SK-N-SH (cell line): ENCODE measurements around the gene PLEKHM2. TPM values are rescaled to one million over a fixed set of nuclear protein-coding genes. Genes with fewer than 3 reads are reported as not detected.

Source experiments
- CTCF ChIA-PET: fragments of 300-600, 350-600 bp; formaldehyde crosslinking; extraction: SDS; loops from one replicate; lab custom pipeline; 2021; lab: Yijun Ruan, JAX
- POLR2A ChIA-PET: fragments of 350-600 bp; sonication (Branson Sonifier 250); formaldehyde crosslinking; extraction: SDS; loops from one replicate; lab custom pipeline; 2020; ENCODE audit warnings: antibody characterized with exemption, inconsistent platforms; lab: Yijun Ruan, JAX
- DNase-seq: peaks from one replicate; pipeline ENCODE4 v3.0.0; 2012
- H2AFZ ChIP-seq: fragments of 200-600 bp; sonication (generic); 2 replicates; pipeline ENCODE4 v1.8.1; 2016; ENCODE audit warnings: antibody characterized with exemption, mild to moderate bottlenecking, low read depth
- H3F3A ChIP-seq: fragments of 200-600 bp; sonication (generic); replicated peaks from 2 replicates; pipeline ENCODE3; 2016; ENCODE audit warnings: antibody characterized with exemption, mild to moderate bottlenecking; ENCODE audit not compliant: insufficient read depth
- H3K27ac ChIP-seq, 2 experiments: fragments of 200-500 bp in 1 of 2; fragments of 200-600 bp in 1 of 2; sonication (Bioruptor generic) in 1 of 2; sonication (generic), shearing (Covaris generic) in 1 of 2; 2 replicates each; pipeline versions ENCODE4 v1.5.1 to v1.6.1; 2014 to 2016; ENCODE audit warnings: low read depth in 2 of 2, inconsistent platforms in 1 of 2, low read length in 1 of 2, mild to moderate bottlenecking in 1 of 2, mixed read lengths in 1 of 2
- H3K27me3 ChIP-seq: fragments of 200-600 bp; sonication (generic), shearing (Covaris generic); 2 replicates; pipeline ENCODE4 v1.6.1; 2016; ENCODE audit warnings: mixed run types; ENCODE audit not compliant: insufficient read depth
- H3K36me3 ChIP-seq, 2 experiments: fragments of 200-500 bp in 1 of 2; fragments of 200-600 bp in 1 of 2; sonication (Bioruptor generic) in 1 of 2; sonication (generic) in 1 of 2; replicated peaks in 1 of 2; 2 replicates each; pipeline versions ENCODE3 to v1.5.1; 2014 to 2016; ENCODE audit warnings: low read length in 1 of 2, mild to moderate bottlenecking in 1 of 2; ENCODE audit not compliant: insufficient read depth in 2 of 2, control insufficient read depth in 1 of 2
- H3K4me1 ChIP-seq, 2 experiments: fragments of 200-500 bp in 1 of 2; fragments of 200-600 bp in 1 of 2; sonication (Bioruptor generic) in 1 of 2; sonication (generic), shearing (Covaris generic) in 1 of 2; 2 replicates each; pipeline versions ENCODE4 v1.5.1 to v1.6.1; 2014 to 2016; ENCODE audit warnings: low read depth in 1 of 2, low read length in 1 of 2, mixed run types in 1 of 2; ENCODE audit not compliant: insufficient read depth in 2 of 2, control insufficient read depth in 1 of 2
- H3K4me2 ChIP-seq: fragments of 200-600 bp; sonication (generic), shearing (Covaris generic); 2 replicates; pipeline ENCODE4 v1.6.1; 2017; ENCODE audit warnings: mixed run types
- H3K4me3 ChIP-seq, 2 experiments: fragments of 200-500 bp in 1 of 2; fragments of 200-600 bp in 1 of 2; sonication (Bioruptor generic) in 1 of 2; sonication (generic), shearing (Covaris generic) in 1 of 2; 2 replicates each; pipeline versions ENCODE4 v1.5.1 to v1.8.1; 2014 to 2016; ENCODE audit warnings: low read depth in 2 of 2, inconsistent platforms in 1 of 2, low read length in 1 of 2, mild to moderate bottlenecking in 1 of 2, mixed read lengths in 1 of 2, moderate library complexity in 1 of 2
- H3K79me2 ChIP-seq: fragments of 200-600 bp; sonication (generic); 2 replicates; pipeline ENCODE4 v1.8.1; 2017; ENCODE audit warnings: mild to moderate bottlenecking; ENCODE audit not compliant: insufficient read depth
- H3K9ac ChIP-seq: fragments of 200-600 bp; sonication (generic); 2 replicates; pipeline ENCODE4 v1.6.1; 2017; ENCODE audit warnings: mixed run types
- H3K9me2 ChIP-seq: fragments of 200-600 bp; sonication (generic); 2 replicates; pipeline ENCODE4 v1.6.1; 2017; ENCODE audit warnings: mixed run types
- H3K9me3 ChIP-seq: fragments of 200-600 bp; sonication (generic); 2 replicates; pipeline ENCODE4 v1.6.1; 2017; ENCODE audit warnings: mixed run types, mild to moderate bottlenecking, moderate library complexity
- H4K20me1 ChIP-seq: fragments of 200-600 bp; sonication (generic); 2 replicates; pipeline ENCODE4 v1.6.1; 2017; ENCODE audit warnings: mild to moderate bottlenecking, mixed run types; ENCODE audit not compliant: insufficient read depth
- CHD2 ChIP-seq: fragments of 150-350 bp; IDR thresholded peaks from 2 replicates; pipeline ENCODE4 v1.6.1; 2018; ENCODE audit warnings: low read length; ENCODE audit not compliant: partially characterized antibody
- ELF1 ChIP-seq: IDR thresholded peaks from 2 replicates; pipeline ENCODE4 v1.4.0; 2012
- EP300 ChIP-seq, 2 experiments: IDR thresholded peaks; 2 replicates each; pipeline versions ENCODE4 v1.4.0 to v1.6.1; 2012; ENCODE audit warnings: borderline replicate concordance in 1 of 2, low read depth in 1 of 2, low read length in 1 of 2
- EZH2phosphoT487 ChIP-seq: fragments of 200-600 bp; sonication (generic); IDR thresholded peaks from 2 replicates; pipeline ENCODE4 v1.6.1; 2017; ENCODE audit warnings: low read depth, mixed run types, mild to moderate bottlenecking, antibody characterized with exemption, moderate library complexity, borderline replicate concordance
- FOXJ3 ChIP-seq: sonication (generic); formaldehyde crosslinking; IDR thresholded peaks from 2 replicates; pipeline ENCODE4 v1.5.1; 2020; ENCODE audit warnings: mild to moderate bottlenecking, missing genetic modification reagents
- GABPA ChIP-seq: IDR thresholded peaks from 2 replicates; pipeline ENCODE4 v1.4.0; 2012; ENCODE audit warnings: low read depth, mild to moderate bottlenecking
- JUND ChIP-seq: IDR thresholded peaks from 2 replicates; pipeline ENCODE4 v1.4.0; 2012
- MXI1 ChIP-seq: IDR thresholded peaks from 2 replicates; pipeline ENCODE4 v1.6.1; 2012; ENCODE audit warnings: mild to moderate bottlenecking, low read depth, low read length, improper control_type of control experiment
- NFIC ChIP-seq: IDR thresholded peaks from 2 replicates; pipeline ENCODE4 v1.4.0; 2012; ENCODE audit warnings: borderline replicate concordance
- POLR2AphosphoS5 ChIP-seq: IDR thresholded peaks from 2 replicates; pipeline ENCODE4 v1.6.1; 2012; ENCODE audit warnings: low read depth, low read length
- RCOR1 ChIP-seq: fragments of 150-350 bp; IDR thresholded peaks from 2 replicates; pipeline ENCODE4 v1.6.1; 2017; ENCODE audit warnings: antibody characterized with exemption, low read length
- RXRA ChIP-seq: IDR thresholded peaks from 2 replicates; pipeline ENCODE4 v1.4.0; 2012; ENCODE audit warnings: low read depth, mild to moderate bottlenecking, borderline replicate concordance
- SIN3A ChIP-seq: IDR thresholded peaks from 2 replicates; pipeline ENCODE4 v1.6.1; 2012; ENCODE audit warnings: low read depth, mild to moderate bottlenecking, low read length, moderate library complexity, borderline replicate concordance
- SMC3 ChIP-seq: IDR thresholded peaks from 2 replicates; pipeline ENCODE4 v1.6.1; 2012; ENCODE audit warnings: low read depth, low read length, improper control_type of control experiment
- TAF1 ChIP-seq: IDR thresholded peaks from 2 replicates; pipeline ENCODE4 v1.6.1; 2012; ENCODE audit warnings: low read depth, mild to moderate bottlenecking, low read length, moderate library complexity, borderline replicate concordance
- USF1 ChIP-seq: IDR thresholded peaks from 2 replicates; pipeline ENCODE4 v1.4.0; 2012; ENCODE audit warnings: low read depth, borderline replicate concordance
- USF2 ChIP-seq: fragments of 150-350 bp; IDR thresholded peaks from 2 replicates; pipeline ENCODE4 v1.6.1; 2017; ENCODE audit warnings: antibody characterized with exemption, low read length, low read depth, borderline replicate concordance
- WGBS: methylation state at CpG from one replicate; pipeline ENCODE4 v1.1.6; 2017; ENCODE audit warnings: low lambda C conversion rate; 5-methylcytosine and 5-hydroxymethylcytosine counted together
- polyA plus RNA-seq, 3 experiments: library from polyadenylated mRNA; depleted of rRNA; stranded (reverse); fragments of >200 nt; gene quantifications; 2 replicates each; pipeline ENCODE4 v1.2.3, GENCODE V29; 2012
- TF ChIP-seq, protein P1 (sequence below): IDR thresholded peaks from 2 replicates; pipeline ENCODE4 v1.4.0; 2012; ENCODE audit warnings: low read depth

Gene PLEKHM2
- polyA plus RNA-seq, 1 of the 3 experiments (the other 2 are of a cell fraction), result 38.9 TPM

DNA sequence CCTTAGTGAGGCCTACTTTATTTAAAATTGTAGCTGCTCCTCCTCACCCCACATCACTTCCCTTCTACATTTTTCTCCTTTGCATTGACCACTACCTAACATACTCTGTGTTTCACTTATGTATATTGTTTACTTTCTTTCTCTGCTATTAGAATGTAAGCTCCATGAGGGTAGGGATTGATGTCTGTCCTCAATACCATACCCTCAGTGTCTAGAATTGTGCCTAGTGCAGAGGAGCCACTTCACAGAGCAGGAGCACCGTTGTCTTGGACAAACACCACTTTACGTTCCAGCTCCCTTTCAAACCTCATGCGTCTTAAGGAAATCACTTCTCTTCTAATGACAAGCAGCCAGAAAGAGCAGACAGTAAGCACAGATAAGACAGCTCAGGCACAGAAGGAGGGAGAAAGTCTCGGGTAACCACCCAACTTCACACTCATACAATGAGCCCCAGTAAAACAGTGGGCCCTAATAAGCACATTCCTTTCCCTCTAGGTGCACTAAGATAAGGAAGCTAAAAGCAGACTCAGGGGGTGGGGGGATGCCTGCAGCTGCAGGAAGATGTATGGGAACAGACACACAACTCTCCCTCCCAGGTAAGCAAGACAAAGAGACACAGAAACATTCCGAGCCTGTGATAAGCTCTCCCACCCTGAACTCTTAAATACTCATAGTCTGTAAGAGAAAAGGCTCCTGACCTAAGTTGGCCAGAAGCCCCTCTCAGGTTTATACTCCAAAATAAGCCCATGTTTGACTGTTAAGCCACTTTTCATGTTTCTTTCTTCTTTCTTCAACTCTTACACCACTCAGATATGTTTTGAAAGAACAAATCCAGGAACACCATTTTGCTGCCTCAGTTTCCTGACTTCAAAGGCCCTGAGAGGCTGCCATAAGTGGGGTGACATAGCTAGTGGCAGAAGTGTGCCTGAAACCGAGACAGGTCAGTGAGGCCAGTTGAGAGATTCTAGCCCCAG, 7.1 kb upstream of the PLEKHM2 start:
- Histone ChIP-seq H3K4me3 (no peak overlapping the region), H3K27ac (no peak overlapping the region), H2AFZ (no peak overlapping the region), H3K9ac (no peak overlapping the region), H4K20me1 (no peaks in the 10 kb centered on the region), H3K36me3 (no peaks in the 10 kb centered on the region), H3F3A (peaks cover 10% of the 10 kb centered on the region), H3K27me3 (no peaks in the 10 kb centered on the region), H3K9me2 (no peaks in the 10 kb centered on the region), H3K4me2 (no peak overlapping the region), H3K9me3 (no peaks in the 10 kb centered on the region), H3K79me2 (no peaks in the 10 kb centered on the region), H3K4me1 (0 out of 4 replicates have a peak, but pooled peaks cover 0 to 8% of the 10 kb centered on the region in 2 experiments)
- DNase-seq, result no peak
- 85% methylated on average over 6 of the region's 6 CpGs for WGBS
- ChIA-PET CTCF (interaction anchor here (1.2 kb wide), 1 partner anchor 12 kb away, joined by 3 read pairs; no protein-coding TSS in a partner anchor), POLR2A (no interaction called here)
- TF ChIP-seq EZH2phosphoT487, result no peak
- no peak for TF ChIP-seq NFIC
- TF ChIP-seq CHD2, result no peak
- TF ChIP-seq SMC3, result no peak
- TF ChIP-seq USF1, result no peak
- TF ChIP-seq RCOR1, result no peak
- no peak for TF ChIP-seq USF2
- no peak for TF ChIP-seq TAF1
- TF ChIP-seq FOXJ3, result no peak
- no peak for TF ChIP-seq POLR2AphosphoS5
- no peak for TF ChIP-seq JUND
- TF ChIP-seq RXRA, result no peak

DNA sequence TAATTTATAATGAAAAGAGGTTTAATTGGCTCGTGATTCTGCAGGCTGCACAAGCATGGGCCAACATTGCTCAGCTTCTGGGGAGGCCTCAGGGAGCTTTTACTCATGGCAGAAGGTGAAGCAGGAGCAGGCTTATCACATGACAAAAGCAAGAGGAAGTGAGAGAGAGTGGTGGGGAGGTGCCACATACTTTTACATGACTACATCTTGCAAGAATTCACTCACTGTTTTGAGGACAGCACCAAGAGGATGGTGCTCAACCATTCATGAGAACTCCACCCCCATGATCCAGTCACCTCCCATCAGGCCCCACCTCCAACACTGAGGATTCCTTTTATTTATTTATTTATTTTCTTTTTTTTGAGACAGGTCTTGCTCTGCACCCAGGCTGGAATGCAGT, 5.5 kb upstream of the PLEKHM2 start:
- ChIA-PET POLR2A (no interaction called here), CTCF (interaction anchor here (0.9 kb wide), 1 partner anchor 33 kb away, joined by 3 read pairs; no protein-coding TSS in a partner anchor)
- Histone ChIP-seq H3K27ac (no peak overlapping the region), H3K27me3 (no peaks in the 10 kb centered on the region), H3K9ac (no peak overlapping the region), H3K4me1 (0 out of 4 replicates have a peak, but pooled peaks cover 0 to 8% of the 10 kb centered on the region in 2 experiments), H3F3A (peaks cover 10% of the 10 kb centered on the region), H2AFZ (no peak overlapping the region), H3K4me3 (no peak overlapping the region), H4K20me1 (no peaks in the 10 kb centered on the region), H3K9me2 (no peaks in the 10 kb centered on the region), H3K9me3 (no peaks in the 10 kb centered on the region), H3K79me2 (no peaks in the 10 kb centered on the region), H3K4me2 (no peak overlapping the region), H3K36me3 (no peaks in the 10 kb centered on the region)
- 80% methylated on average over 1 of the region's 1 CpG for WGBS
- DNase-seq, result no peak
- TF ChIP-seq, protein P1, sequence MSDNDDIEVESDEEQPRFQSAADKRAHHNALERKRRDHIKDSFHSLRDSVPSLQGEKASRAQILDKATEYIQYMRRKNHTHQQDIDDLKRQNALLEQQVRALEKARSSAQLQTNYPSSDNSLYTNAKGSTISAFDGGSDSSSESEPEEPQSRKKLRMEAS, result no peak
- TF ChIP-seq SIN3A, result no peak
- TF ChIP-seq EP300 (IDR thresholded peaks at IDR 0.05; ENCODE audit: borderline replicate concordance in 1 of 2, low read depth in 1 of 2, low read length in 1 of 2), result no peak
- TF ChIP-seq JUND, result no peak
- TF ChIP-seq ELF1, result no peak
- no peak for TF ChIP-seq RXRA
- TF ChIP-seq MXI1, result no peak
- no peak for TF ChIP-seq USF1
- TF ChIP-seq GABPA, result no peak
- TF ChIP-seq POLR2AphosphoS5, result no peak
- no peak for TF ChIP-seq USF2
- no peak for TF ChIP-seq RCOR1
